ENCODE measurements around the gene CTNND2.

The CTNND2 gene

DNA sequence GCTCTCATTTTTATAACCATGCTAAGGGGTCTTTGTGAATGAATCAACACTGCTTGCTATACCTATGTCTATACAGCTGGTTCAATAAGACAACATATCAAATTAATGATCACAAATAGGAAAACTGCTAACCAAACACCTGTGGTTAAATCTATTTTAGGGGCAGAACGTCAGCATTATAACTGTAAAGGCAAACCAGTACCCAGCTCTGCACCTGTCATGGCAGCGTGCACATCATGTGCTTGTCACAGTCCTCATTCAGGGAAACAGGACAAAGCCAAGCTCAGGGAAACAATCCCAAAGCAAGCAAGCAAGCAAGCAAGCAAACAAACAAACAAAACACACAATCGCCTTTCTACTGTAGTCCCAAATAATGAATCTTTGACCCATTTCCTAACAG is 865.5 kb downstream of the CTNND2 start:
- TF ChIP-seq, protein P1, sequence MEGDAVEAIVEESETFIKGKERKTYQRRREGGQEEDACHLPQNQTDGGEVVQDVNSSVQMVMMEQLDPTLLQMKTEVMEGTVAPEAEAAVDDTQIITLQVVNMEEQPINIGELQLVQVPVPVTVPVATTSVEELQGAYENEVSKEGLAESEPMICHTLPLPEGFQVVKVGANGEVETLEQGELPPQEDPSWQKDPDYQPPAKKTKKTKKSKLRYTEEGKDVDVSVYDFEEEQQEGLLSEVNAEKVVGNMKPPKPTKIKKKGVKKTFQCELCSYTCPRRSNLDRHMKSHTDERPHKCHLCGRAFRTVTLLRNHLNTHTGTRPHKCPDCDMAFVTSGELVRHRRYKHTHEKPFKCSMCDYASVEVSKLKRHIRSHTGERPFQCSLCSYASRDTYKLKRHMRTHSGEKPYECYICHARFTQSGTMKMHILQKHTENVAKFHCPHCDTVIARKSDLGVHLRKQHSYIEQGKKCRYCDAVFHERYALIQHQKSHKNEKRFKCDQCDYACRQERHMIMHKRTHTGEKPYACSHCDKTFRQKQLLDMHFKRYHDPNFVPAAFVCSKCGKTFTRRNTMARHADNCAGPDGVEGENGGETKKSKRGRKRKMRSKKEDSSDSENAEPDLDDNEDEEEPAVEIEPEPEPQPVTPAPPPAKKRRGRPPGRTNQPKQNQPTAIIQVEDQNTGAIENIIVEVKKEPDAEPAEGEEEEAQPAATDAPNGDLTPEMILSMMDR (IDR thresholded peaks at IDR 0.05; ENCODE audit: insufficient read depth, missing control alignments), result no peak
- no peak for FAIRE-seq
- no peak for DNase-seq (ENCODE audit: insufficient read length, low spot score)

DNA sequence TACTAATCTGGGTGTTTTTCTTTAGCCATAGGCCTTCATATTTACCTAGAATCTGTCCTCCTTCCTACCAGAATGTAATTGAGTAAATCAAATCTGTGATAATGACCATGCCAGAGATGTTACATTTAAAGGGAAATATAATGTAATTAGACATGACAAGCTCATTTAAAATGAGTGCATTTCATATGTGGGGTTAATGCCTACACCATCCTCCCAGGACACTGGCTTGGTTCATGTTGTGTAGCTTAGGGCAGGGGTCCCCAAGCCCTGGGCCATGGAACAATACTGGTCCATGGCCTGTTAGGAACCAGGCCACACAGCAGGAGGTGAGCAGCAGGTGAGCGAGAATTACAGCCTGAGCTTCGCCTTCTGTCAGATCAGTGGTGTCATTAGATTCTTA is 866.3 kb downstream of the CTNND2 start:
- DNase-seq (ENCODE audit: insufficient read length, low spot score) (no peak), FAIRE-seq (no peak)
- TF ChIP-seq, protein P1 (IDR thresholded peaks at IDR 0.05; ENCODE audit: insufficient read depth, missing control alignments), result no peak

DNA sequence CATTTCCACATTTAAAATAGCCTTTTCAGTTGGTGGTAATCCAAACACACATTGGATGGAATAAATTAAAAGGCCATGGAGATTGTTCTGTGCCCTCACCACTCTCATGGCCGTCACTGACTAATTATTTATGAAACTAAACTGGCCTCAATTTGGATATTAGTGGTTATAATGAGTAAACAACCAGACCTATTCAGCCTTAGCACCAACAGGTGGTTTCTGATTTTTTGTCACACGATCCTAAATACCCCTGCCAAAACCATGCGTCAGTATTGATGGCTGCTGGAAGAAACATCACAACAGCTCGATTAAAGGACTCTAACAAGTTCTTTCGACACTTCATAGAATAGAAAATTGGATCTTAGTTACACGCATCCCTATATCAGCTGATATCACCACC is 867.2 kb downstream of the CTNND2 start:
- DNase-seq (ENCODE audit: insufficient read length, low spot score) (no peak), FAIRE-seq (no peak)

DNA sequence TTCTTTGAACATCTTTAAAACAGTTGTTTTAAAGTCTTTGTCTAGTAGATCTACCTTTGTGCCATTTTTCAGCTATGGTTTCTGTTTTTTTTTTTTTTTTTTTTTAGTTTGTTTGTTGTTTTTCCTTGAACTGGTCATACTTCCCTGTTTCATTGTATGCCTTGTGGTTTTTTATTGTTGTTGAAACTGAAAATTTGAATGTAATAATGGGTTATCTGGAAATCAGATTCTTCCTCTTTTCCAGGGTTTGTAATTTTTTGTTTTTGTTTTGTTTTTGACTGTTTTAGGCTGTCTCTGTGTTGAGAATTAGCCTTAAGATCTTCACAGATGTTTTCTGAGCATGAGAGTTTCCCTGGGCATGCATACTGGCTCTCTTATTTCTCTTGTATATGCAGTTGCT is 873.6 kb downstream of the CTNND2 start:
- FAIRE-seq, result no peak
- TF ChIP-seq, protein P1 (IDR thresholded peaks at IDR 0.05; ENCODE audit: insufficient read depth, missing control alignments), result no peak
- no peak for DNase-seq (ENCODE audit: insufficient read length, low spot score)

More for the DNA sequence above, 867.2 kb downstream of the CTNND2 start:
- TF ChIP-seq, protein P1 (IDR thresholded peaks at IDR 0.05; ENCODE audit: insufficient read depth, missing control alignments), result no peak

DNA sequence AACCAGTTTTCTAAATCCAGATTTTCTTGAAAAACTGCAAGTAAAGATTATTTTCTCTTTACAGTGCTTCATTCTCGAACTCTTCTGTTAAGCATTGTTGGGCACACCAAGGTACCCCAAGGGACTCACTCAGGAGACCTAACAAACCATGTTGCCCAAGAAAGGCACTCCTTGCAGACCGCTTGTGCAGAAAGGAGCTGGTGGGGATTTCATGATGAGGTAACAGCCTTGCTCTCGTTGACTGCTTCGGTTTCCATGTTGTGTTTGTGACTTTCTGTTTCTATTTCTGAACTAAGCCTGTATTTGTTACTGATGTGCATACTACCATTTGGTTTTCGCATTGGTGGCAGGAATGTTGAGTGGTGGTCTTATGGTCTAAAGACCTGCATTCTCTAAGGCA is 876.6 kb downstream of the CTNND2 start:
- TF ChIP-seq, protein P1 (IDR thresholded peaks at IDR 0.05; ENCODE audit: insufficient read depth, missing control alignments), result no peak
- DNase-seq (ENCODE audit: insufficient read length, low spot score) (no peak), FAIRE-seq (no peak)

DNA sequence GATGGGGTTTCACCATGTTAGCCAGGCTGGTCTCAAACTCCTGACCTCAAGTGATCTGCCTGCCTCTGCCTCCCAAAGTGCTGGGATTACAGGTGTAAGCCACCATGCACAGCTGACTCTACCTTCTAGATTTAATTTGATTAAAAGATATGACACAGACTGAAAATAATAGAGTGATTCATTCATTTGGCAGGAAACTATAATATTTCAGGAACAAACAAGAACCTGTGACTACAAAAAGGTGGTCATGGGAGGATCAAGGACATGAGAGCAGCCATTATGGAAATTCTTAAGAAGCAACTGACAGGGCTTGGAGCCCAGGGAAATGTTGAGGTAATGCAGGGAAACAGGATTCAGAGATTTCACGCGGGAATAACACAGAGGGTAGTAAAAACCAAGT is 877.7 kb downstream of the CTNND2 start:
- TF ChIP-seq, protein P1 (IDR thresholded peaks at IDR 0.05; ENCODE audit: insufficient read depth, missing control alignments), result no peak
- FAIRE-seq (no peak), DNase-seq (ENCODE audit: insufficient read length, low spot score) (no peak)

DNA sequence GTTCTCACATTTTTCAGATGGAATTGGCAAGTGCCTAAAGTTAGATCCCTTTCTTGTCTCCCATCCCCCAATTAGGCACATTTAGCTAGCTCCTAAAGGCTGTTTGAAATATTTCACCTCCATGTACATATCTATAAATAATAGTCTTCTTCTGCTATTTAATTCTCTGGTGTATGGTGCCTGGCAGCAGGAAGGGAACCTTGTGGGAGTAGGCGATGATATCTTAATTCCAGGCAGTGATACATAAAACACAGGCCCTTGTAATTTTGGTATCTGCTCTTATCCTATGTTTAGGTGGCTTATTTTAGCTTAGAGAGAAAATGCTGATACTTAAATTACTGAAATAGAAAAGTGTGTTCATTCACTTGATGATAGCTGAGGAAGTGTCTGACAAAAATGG is 880.3 kb downstream of the CTNND2 start:
- TF ChIP-seq, protein P1 (IDR thresholded peaks at IDR 0.05; ENCODE audit: insufficient read depth, missing control alignments), result no peak
- DNase-seq (ENCODE audit: insufficient read length, low spot score), result no peak
- FAIRE-seq, result no peak

Data from D721Med (cell line).